Neural cell (in vitro differentiated cells): Measurements from ENCODE around the gene RBM6.

Experiments used
- CTCF ChIP-seq: fragments of 450-650 bp; IDR thresholded peaks from 2 replicates; pipeline ENCODE4 v1.5.1; 2014; ENCODE audit warnings: antibody characterized with exemption, mild to moderate bottlenecking, moderate library complexity; ENCODE audit not compliant: poor library complexity, severe bottlenecking
- EP300 ChIP-seq: fragments of 450-650 bp; conservative IDR thresholded peaks from 2 replicates; pipeline ENCODE4 v1.6.1; 2014; ENCODE audit warnings: antibody characterized with exemption, mild to moderate bottlenecking, moderate library complexity; ENCODE audit not compliant: poor library complexity, severe bottlenecking
- EZH2 ChIP-seq: fragments of 200-600, 300-800 bp; shearing (Covaris generic), sonication (generic); IDR thresholded peaks from 2 replicates; pipeline ENCODE4 v1.6.1; 2014; ENCODE audit warnings: antibody characterized with exemption, low read length, borderline replicate concordance, mild to moderate bottlenecking; ENCODE audit not compliant: insufficient read depth, poor library complexity, severe bottlenecking
- MXI1 ChIP-seq: fragments of 450-650 bp; conservative IDR thresholded peaks from 2 replicates; pipeline ENCODE4 v1.6.1; 2014; ENCODE audit warnings: antibody characterized with exemption, mild to moderate bottlenecking; ENCODE audit not compliant: poor library complexity, severe bottlenecking
- POLR2AphosphoS5 ChIP-seq: IDR thresholded peaks from 2 replicates; pipeline ENCODE4 v1.6.1; 2012
- RAD21 ChIP-seq: fragments of 450-650 bp; conservative IDR thresholded peaks from 2 replicates; pipeline ENCODE4 v1.6.1; 2014; ENCODE audit warnings: antibody characterized with exemption, mild to moderate bottlenecking, moderate library complexity
- REST ChIP-seq: IDR thresholded peaks from 2 replicates; pipeline ENCODE4 v1.6.1; 2012; ENCODE audit warnings: borderline replicate concordance
- SMC3 ChIP-seq: fragments of 450-650 bp; conservative IDR thresholded peaks from 2 replicates; pipeline ENCODE4 v1.6.1; 2014; ENCODE audit warnings: antibody characterized with exemption, mild to moderate bottlenecking, moderate library complexity; ENCODE audit not compliant: poor library complexity
- TAF1 ChIP-seq: IDR thresholded peaks from 2 replicates; pipeline ENCODE4 v1.6.1; 2012; ENCODE audit warnings: low read depth

DNA sequence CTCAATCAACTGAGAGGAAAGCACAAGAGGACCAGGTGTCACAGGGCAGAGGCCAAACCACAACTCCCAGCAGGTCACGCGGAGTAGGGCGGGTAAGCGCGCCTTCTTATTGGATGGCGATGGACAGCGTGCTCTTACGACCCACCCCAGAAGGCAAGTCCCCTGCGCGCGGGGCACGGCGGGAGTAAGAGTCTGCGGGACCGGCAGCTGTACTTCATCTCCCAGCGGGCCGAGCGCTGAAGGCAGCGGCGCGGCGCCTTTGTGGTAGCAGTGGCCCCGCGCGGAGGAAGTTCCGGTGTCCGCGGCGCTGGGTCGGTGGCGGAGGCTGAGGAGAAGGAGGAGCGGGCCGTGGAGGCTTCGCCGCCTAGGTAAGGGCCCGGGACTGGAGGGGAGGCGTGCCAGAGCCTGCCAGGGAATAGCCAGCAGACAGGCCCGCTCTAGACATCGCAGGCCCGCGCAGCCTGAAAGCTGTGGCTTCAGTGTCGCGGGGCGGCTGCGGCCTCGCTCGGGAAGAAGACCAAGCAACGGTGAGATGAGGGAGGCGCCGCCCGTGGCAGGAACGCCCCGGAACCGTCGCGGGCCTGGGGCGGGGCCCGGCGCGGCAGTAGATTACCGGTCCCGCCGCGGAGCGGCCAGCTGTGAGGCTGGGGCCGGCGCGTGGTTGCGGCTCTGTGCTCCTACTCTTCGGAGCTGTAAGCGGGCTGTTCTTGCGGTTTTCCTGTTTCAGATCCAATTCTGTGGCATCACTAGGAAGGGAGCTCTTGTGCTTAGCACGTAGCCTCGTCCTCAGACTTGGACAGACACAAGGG lies at the start of gene RBM6:
- TF ChIP-seq CTCF = peak; percentile 36
- TF ChIP-seq POLR2AphosphoS5 = peak; percentile 99
- no peak for TF ChIP-seq EZH2
- peak; percentile 53 for TF ChIP-seq EP300
- peak; percentile 58 for TF ChIP-seq TAF1
- peak; percentile 85 for TF ChIP-seq REST
- TF ChIP-seq RAD21 = peak; percentile 46
- TF ChIP-seq SMC3 = peak; percentile 50
- peak; percentile 89 for TF ChIP-seq MXI1
